Smooth muscle cell (in vitro differentiated cells): Measurements from ENCODE around the gene ATXN1. TPM values are rescaled to one million over a fixed set of nuclear protein-coding genes. Genes with fewer than 3 reads are reported as not detected.

Experiments
- DNase-seq: peaks from one replicate; lab custom pipeline; 2025; ENCODE audit not compliant: unreplicated experiment; lab: John Stamatoyannopoulos, UW
- H2AFZ ChIP-seq: fragments of 200-600 bp; sonication (generic); 2 replicates; pipeline ENCODE4 v1.6.0; 2016; ENCODE audit warnings: antibody characterized with exemption, low read depth, mild to moderate bottlenecking
- H3F3A ChIP-seq: fragments of 200-600 bp; sonication (generic); 2 replicates; pipeline ENCODE4 v1.6.0; 2017; ENCODE audit warnings: antibody characterized with exemption, low read depth
- H3K27ac ChIP-seq: fragments of 200-600 bp; sonication (generic); 2 replicates; pipeline ENCODE4 v1.5.1; 2016; ENCODE audit warnings: low read depth, mild to moderate bottlenecking
- H3K27me3 ChIP-seq: fragments of 200-600 bp; sonication (generic); 2 replicates; pipeline ENCODE4 v1.6.1; 2016; ENCODE audit warnings: low read depth, mild to moderate bottlenecking
- H3K36me3 ChIP-seq: fragments of 200-600 bp; sonication (generic); 2 replicates; pipeline ENCODE4 v1.5.1; 2016; ENCODE audit warnings: low read depth
- H3K4me1 ChIP-seq: fragments of 200-600 bp; sonication (generic); 2 replicates; pipeline ENCODE4 v1.5.1; 2016; ENCODE audit warnings: low read depth
- H3K4me2 ChIP-seq: fragments of 200-600 bp; sonication (generic); 2 replicates; pipeline ENCODE4 v1.6.0; 2016; ENCODE audit warnings: mild to moderate bottlenecking
- H3K4me3 ChIP-seq: fragments of 200-600 bp; sonication (generic); 2 replicates; pipeline ENCODE4 v1.5.1; 2016; ENCODE audit warnings: mild to moderate bottlenecking
- H3K79me2 ChIP-seq: fragments of 200-600 bp; sonication (generic); 2 replicates; pipeline ENCODE4 v1.6.0; 2016; ENCODE audit warnings: low read depth, mild to moderate bottlenecking
- H3K9ac ChIP-seq: fragments of 200-600 bp; sonication (generic); 2 replicates; pipeline ENCODE4 v1.6.0; 2016; ENCODE audit warnings: low read depth
- H3K9me3 ChIP-seq: fragments of 200-600 bp; sonication (generic); replicated peaks from 2 replicates; pipeline ENCODE4 v1.5.1; 2016; ENCODE audit warnings: low read depth
- H4K20me1 ChIP-seq: fragments of 200-600 bp; sonication (generic); 2 replicates; pipeline ENCODE4 v1.6.0; 2016; ENCODE audit warnings: low read depth
- CTCF ChIP-seq: fragments of 200-600 bp; sonication (generic); IDR thresholded peaks from 2 replicates; pipeline ENCODE4 v1.5.1; 2017; ENCODE audit warnings: borderline replicate concordance, mild to moderate bottlenecking, antibody characterized with exemption; ENCODE audit not compliant: insufficient read depth, poor library complexity, severe bottlenecking
- WGBS: methylation state at CpG from one replicate; pipeline ENCODE4 v1.1.7; 2016; ENCODE audit warnings: low lambda C conversion rate; 5-methylcytosine and 5-hydroxymethylcytosine counted together
- polyA plus RNA-seq: library from polyadenylated mRNA; unstranded; fragments of >200 nt; fragmentation: Nextera tagmentation; extraction: Ambion mirVana; gene quantifications from 2 replicates; pipeline ENCODE4 v1.2.1, GENCODE V29; 2016
- total RNA-seq: library from RNA; depleted of rRNA; stranded (reverse); fragments of >200 nt; gene quantifications from 2 replicates; pipeline ENCODE4 v1.2.3, GENCODE V29; 2014

ATXN1 gene
- total and polyA plus RNA-seq, 2 experiments from 2014 or later, result 17.9 to 40.6 TPM

GRCh38 chr6:16345449-16346330 lies 415.6 kb downstream of the ATXN1 start:
- WGBS, result 63% methylated on average over 16 of the region's 16 CpGs
- Histone ChIP-seq H3F3A (peaks cover 7% of the 10 kb centered on the region), H3K27ac (peak overlapping the region; percentile 74), H3K4me1 (peaks cover 14% of the 10 kb centered on the region), H3K4me3 (no peak overlapping the region), H3K27me3 (no peaks in the 10 kb centered on the region), H2AFZ (no peak overlapping the region), H3K79me2 (no peaks in the 10 kb centered on the region), H3K36me3 (no peaks in the 10 kb centered on the region), H3K4me2 (peak overlapping the region; percentile 61), H4K20me1 (peaks cover 39% of the 10 kb centered on the region), H3K9ac (peak overlapping the region; percentile 32), H3K9me3 (no peaks in the 10 kb centered on the region)
- no peak for TF ChIP-seq CTCF
- no peak for DNase-seq

- no peak overlapping the region for H2AFZ ChIP-seq
- peak overlapping the region; percentile 32 for H3K9ac ChIP-seq
- H3K9me3 ChIP-seq, result no peaks in the 10 kb centered on the region
- H3F3A ChIP-seq, result peaks cover 5% of the 10 kb centered on the region
- H3K4me2 ChIP-seq, result peak overlapping the region; percentile 61
- peak overlapping the region; percentile 74 for H3K27ac ChIP-seq
- no peaks in the 10 kb centered on the region for H3K36me3 ChIP-seq
- no peaks in the 10 kb centered on the region for H3K79me2 ChIP-seq
- H4K20me1 ChIP-seq, result peaks cover 39% of the 10 kb centered on the region
- peaks cover 14% of the 10 kb centered on the region for H3K4me1 ChIP-seq
- H3K4me3 ChIP-seq, result no peak overlapping the region
- TF ChIP-seq CTCF, result no peak
- 71% methylated on average over 6 of the region's 6 CpGs for WGBS
- no peaks in the 10 kb centered on the region for H3K27me3 ChIP-seq
- no peak for DNase-seq
Observed at GRCh38 chr6:16344756-16345155, 416.5 kb downstream of the ATXN1 start.

- WGBS, result 75% methylated on average over 8 of the region's 8 CpGs
- no peak overlapping the region for H2AFZ ChIP-seq
- no peaks in the 10 kb centered on the region for H3K9me3 ChIP-seq
- H3F3A ChIP-seq, result peaks cover 11% of the 10 kb centered on the region
- H4K20me1 ChIP-seq, result peaks cover 45% of the 10 kb centered on the region
- no peak for TF ChIP-seq CTCF
- H3K4me2 ChIP-seq, result no peak overlapping the region
- H3K4me3 ChIP-seq, result no peak overlapping the region
- H3K27ac ChIP-seq, result peak overlapping the region; percentile 29
- H3K79me2 ChIP-seq, result no peaks in the 10 kb centered on the region
- H3K36me3 ChIP-seq, result no peaks in the 10 kb centered on the region
- DNase-seq, result no peak
- H3K9ac ChIP-seq, result no peak overlapping the region
- H3K27me3 ChIP-seq, result no peaks in the 10 kb centered on the region
- peaks cover 14% of the 10 kb centered on the region for H3K4me1 ChIP-seq
Observed at GRCh38 chr6:16343593-16343992, 417.7 kb downstream of the ATXN1 start.

GRCh38 chr6:16339265-16339587 lies 422.0 kb downstream of the ATXN1 start:
- H3K27ac ChIP-seq, result peak overlapping the region; percentile 63
- no peak overlapping the region for H2AFZ ChIP-seq
- no peaks in the 10 kb centered on the region for H3K4me1 ChIP-seq
- H3F3A ChIP-seq, result peaks cover 23% of the 10 kb centered on the region
- 62% methylated on average over 3 of the region's 3 CpGs for WGBS
- no peaks in the 10 kb centered on the region for H3K36me3 ChIP-seq
- H3K9me3 ChIP-seq, result no peaks in the 10 kb centered on the region
- DNase-seq, result no peak
- H4K20me1 ChIP-seq, result peaks cover 51% of the 10 kb centered on the region
- no peak overlapping the region for H3K4me3 ChIP-seq
- no peak for TF ChIP-seq CTCF
- H3K79me2 ChIP-seq, result no peaks in the 10 kb centered on the region
- H3K4me2 ChIP-seq, result peak overlapping the region; percentile 58
- no peaks in the 10 kb centered on the region for H3K27me3 ChIP-seq
- H3K9ac ChIP-seq, result no peak overlapping the region
